ENCODE data around the gene NADK. TPM values are rescaled to one million over a fixed set of nuclear protein-coding genes. Genes with fewer than 3 reads are reported as not detected.
"Not testable (repeated sequence)": the region's sequence is repeated elsewhere in the genome, so short reads cannot be mapped to it uniquely, and the experiment has no call there.

Gene NADK
- total RNA-seq, 1 experiment from 2014 or later: 107 TPM

DNA sequence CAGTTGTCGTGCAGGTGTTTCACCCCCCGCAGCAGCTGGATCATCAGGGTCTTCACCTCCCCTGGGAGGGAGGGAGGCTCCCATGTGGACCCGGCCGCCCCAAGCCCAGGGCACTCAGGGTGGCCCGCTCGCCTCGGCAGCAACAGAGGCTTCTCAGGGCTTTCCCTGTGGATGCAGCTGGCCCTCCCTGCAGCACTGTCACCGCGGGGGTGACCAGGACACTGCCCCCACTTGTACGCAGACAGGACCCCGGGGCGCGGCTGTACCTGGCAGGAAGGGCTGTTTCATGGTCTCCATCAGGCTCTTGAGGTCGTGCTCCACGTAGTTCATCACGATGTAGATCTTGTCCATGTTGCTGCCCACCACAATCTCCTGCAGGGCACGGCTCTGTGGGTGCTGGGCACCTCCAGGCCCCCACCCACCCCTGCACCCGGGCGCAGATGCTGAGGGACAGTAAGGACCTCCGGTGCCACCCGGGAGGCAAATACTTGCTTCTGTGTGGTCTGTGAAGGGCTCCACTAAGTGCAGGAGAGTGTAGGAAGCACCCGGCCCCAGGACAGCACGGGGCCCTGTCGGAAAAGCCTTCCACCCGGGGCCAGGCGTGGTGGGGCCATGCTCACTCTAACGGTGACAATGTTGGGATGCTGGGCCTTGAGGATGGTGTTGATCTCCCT is 73.8 kb downstream of the NADK start:
- CTCF ChIA-PET; intact Hi-C loops (cut with micrococcal nuclease); H3K4me1 Mint-ChIP-seq (ENCODE audit: insufficient read depth, unreplicated experiment); BruUV-seq (replicated peaks); H3K9me3 Mint-ChIP-seq (ENCODE audit: unreplicated experiment); H3K4me3 Mint-ChIP-seq (ENCODE audit: unreplicated experiment); H3K27me3 Mint-ChIP-seq (ENCODE audit: insufficient read depth, unreplicated experiment); DNase-seq (ENCODE audit: unreplicated experiment); H3K27ac Mint-ChIP-seq (ENCODE audit: low read depth, unreplicated experiment); POLR2A ChIA-PET: not testable (repeated sequence)
- H3K36me3 Mint-ChIP-seq (ENCODE audit: insufficient read depth, unreplicated experiment): peaks cover 11% of the 10 kb centered on the region

DNA sequence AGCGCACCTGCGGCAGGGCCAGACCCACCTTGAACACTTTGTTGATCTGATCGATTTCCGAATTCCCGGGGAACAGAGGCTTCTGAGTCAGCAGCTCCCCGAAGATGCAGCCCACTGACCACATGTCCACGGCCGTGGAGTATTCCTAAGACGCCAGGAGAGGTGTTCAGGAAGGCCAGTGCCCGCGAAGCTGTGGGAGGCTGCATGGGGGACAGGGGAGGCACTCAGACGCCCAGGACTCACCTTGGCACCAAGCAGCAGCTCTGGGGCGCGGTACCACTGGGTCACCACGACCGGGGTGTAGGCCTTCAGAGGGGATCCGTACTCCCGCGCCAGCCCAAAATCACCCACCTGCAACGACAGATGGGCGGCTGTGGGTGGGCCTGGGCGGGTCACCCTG is 74.5 kb downstream of the NADK start:
- Mint-ChIP-seq H3K27me3 (ENCODE audit: insufficient read depth, unreplicated experiment) (no peaks in the 10 kb centered on the region), H3K4me3 (ENCODE audit: unreplicated experiment) (no peak overlapping the region), H3K4me1 (ENCODE audit: insufficient read depth, unreplicated experiment) (no peaks in the 10 kb centered on the region), H3K9me3 (ENCODE audit: unreplicated experiment) (no peaks in the 10 kb centered on the region), H3K27ac (ENCODE audit: low read depth, unreplicated experiment) (no peak overlapping the region), H3K36me3 (ENCODE audit: insufficient read depth, unreplicated experiment) (peaks cover 11% of the 10 kb centered on the region)
- no peak for DNase-seq (ENCODE audit: unreplicated experiment)
- TF ChIP-seq, protein P1, sequence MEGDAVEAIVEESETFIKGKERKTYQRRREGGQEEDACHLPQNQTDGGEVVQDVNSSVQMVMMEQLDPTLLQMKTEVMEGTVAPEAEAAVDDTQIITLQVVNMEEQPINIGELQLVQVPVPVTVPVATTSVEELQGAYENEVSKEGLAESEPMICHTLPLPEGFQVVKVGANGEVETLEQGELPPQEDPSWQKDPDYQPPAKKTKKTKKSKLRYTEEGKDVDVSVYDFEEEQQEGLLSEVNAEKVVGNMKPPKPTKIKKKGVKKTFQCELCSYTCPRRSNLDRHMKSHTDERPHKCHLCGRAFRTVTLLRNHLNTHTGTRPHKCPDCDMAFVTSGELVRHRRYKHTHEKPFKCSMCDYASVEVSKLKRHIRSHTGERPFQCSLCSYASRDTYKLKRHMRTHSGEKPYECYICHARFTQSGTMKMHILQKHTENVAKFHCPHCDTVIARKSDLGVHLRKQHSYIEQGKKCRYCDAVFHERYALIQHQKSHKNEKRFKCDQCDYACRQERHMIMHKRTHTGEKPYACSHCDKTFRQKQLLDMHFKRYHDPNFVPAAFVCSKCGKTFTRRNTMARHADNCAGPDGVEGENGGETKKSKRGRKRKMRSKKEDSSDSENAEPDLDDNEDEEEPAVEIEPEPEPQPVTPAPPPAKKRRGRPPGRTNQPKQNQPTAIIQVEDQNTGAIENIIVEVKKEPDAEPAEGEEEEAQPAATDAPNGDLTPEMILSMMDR (IDR thresholded peaks at IDR 0.05; ENCODE audit: unreplicated experiment): no peak
- POLR2A ChIA-PET: no interaction called here
- CTCF ChIA-PET: no interaction called here
- BruUV-seq (replicated peaks): no TSS peak
- intact Hi-C loops (cut with micrococcal nuclease): no loop called here

DNA sequence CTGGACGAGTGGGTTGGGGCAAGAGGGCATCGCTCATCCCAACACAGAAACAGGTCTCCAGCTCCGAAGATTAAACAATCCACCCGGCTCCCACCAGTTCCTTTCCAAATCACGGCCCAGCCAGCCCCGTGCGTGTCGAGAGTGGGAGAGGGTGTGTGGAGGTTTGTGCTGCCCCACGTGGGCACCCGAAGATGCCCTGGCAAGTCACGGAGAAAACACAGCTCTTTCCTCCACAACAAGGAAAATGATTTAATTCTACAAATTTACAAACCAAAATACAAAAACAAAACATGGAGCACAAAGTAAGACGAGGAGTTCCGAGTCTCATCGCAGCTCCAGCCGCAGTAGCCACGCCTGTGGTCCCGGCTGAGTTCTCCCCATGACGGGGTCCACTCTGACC is 75.8 kb downstream of the NADK start:
- H3K27me3 Mint-ChIP-seq (ENCODE audit: insufficient read depth, unreplicated experiment); POLR2A ChIA-PET; CTCF ChIA-PET; BruUV-seq (replicated peaks); H3K9me3 Mint-ChIP-seq (ENCODE audit: unreplicated experiment); intact Hi-C loops (cut with micrococcal nuclease); H3K4me1 Mint-ChIP-seq (ENCODE audit: insufficient read depth, unreplicated experiment); H3K27ac Mint-ChIP-seq (ENCODE audit: low read depth, unreplicated experiment); DNase-seq (ENCODE audit: unreplicated experiment); H3K4me3 Mint-ChIP-seq (ENCODE audit: unreplicated experiment): not testable (repeated sequence)
- H3K36me3 Mint-ChIP-seq (ENCODE audit: insufficient read depth, unreplicated experiment): peaks cover 11% of the 10 kb centered on the region

Other genes starting within 250 kb of the NADK start
- 3.6 and 5.5 TPM in 2 replicates for gene TMEM240, start 237.8 kb downstream of the NADK start, total RNA-seq (2022)
- gene SSU72, start 203.6 kb downstream of the NADK start, total RNA-seq (2022): 97.4 and 104 TPM in 2 replicates
- gene FNDC10, start 178.3 kb downstream of the NADK start, total RNA-seq (2022): 4.3 and 5.1 TPM in 2 replicates
- 46.4 and 61.3 TPM in 2 replicates for gene MIB2, start 163.0 kb downstream of the NADK start, total RNA-seq (2022)
- gene MMP23B, start 146.3 kb downstream of the NADK start, total RNA-seq (2022): 1.4 and 1.7 TPM in 2 replicates
- gene CDK11B, start 119.5 kb downstream of the NADK start, total RNA-seq (2022): 32.0 and 32.5 TPM in 2 replicates
- gene SLC35E2B, start 85.7 kb downstream of the NADK start, total RNA-seq (2022): 35.4 and 38.1 TPM in 2 replicates
- 43.8 and 54.0 TPM in 2 replicates for gene CDK11A, start 54.1 kb downstream of the NADK start, total RNA-seq (2022)
- gene GNB1, start 112.6 kb upstream of the NADK start, total RNA-seq (2022): 426 and 430 TPM in 2 replicates
- gene CALML6, start 136.8 kb upstream of the NADK start, total RNA-seq (2022): 1.7 and 2.8 TPM in 2 replicates
- gene TMEM52, start 140.8 kb upstream of the NADK start, total RNA-seq (2022): 0.91 and 1.2 TPM in 2 replicates
- not detected in 2 replicates for gene CFAP74, start 225.3 kb upstream of the NADK start, total RNA-seq (2022)
- not detected in 2 replicates for gene GABRD, start 240.9 kb upstream of the NADK start, total RNA-seq (2022)

All from MCF 10A (cell line).